Measurements from ENCODE around the gene RANBP3. TPM values are rescaled to one million over a fixed set of nuclear protein-coding genes. Genes with fewer than 3 reads are reported as not detected.

RANBP3 gene
- total RNA-seq, 1 donor from 2014 or later: 77.8 TPM

- Mint-ChIP-seq H3K4me3 (peak overlapping the region; percentile 92), H3K9me3 (no peaks in the 10 kb centered on the region), H3K27me3 (ENCODE audit: insufficient read depth, low read depth) (peaks cover 2% of the 10 kb centered on the region), H3K27ac (no peak overlapping the region), H3K36me3 (peaks cover 13% of the 10 kb centered on the region), H3K4me1 (peaks cover 47% of the 10 kb centered on the region)
- peaks cover 50% of the 10 kb centered on the region for H3K79me2 ChIP-seq (ENCODE audit: low read depth)
- peak overlapping the region; percentile 65 for H3K4me2 ChIP-seq
- peaks cover 35% of the 10 kb centered on the region for H4K20me1 ChIP-seq (ENCODE audit: low read depth)
- peak overlapping the region; percentile 88 for H2AFZ ChIP-seq (replicated peaks)
- H3K27me3 ChIP-seq: no peaks in the 10 kb centered on the region
- no peak for TF ChIP-seq CTCF (IDR thresholded peaks at IDR 0.05)
- TF ChIP-seq EZH2phosphoT487 (IDR thresholded peaks at IDR 0.05): no peak
- no peak for TF ChIP-seq EZH2 (IDR thresholded peaks at IDR 0.05)
- H3K4me3 ChIP-seq: peak overlapping the region; percentile 91
- peaks cover 5% of the 10 kb centered on the region for H3K4me1 ChIP-seq
- H3K9ac ChIP-seq: no peak overlapping the region
- no peak overlapping the region for H3K27ac ChIP-seq
- H3K9me3 ChIP-seq (ENCODE audit: low read depth): no peaks in the 10 kb centered on the region
- H3K36me3 ChIP-seq: no peaks in the 10 kb centered on the region
- DNase-seq (ENCODE audit: low spot score): no peak
- peaks cover 6% of the 10 kb centered on the region for H3F3A ChIP-seq (ENCODE audit: low read depth)
Measured at GRCh38 chr19:5978606-5979552, 939 bp upstream of the RANBP3 start.

DNA sequence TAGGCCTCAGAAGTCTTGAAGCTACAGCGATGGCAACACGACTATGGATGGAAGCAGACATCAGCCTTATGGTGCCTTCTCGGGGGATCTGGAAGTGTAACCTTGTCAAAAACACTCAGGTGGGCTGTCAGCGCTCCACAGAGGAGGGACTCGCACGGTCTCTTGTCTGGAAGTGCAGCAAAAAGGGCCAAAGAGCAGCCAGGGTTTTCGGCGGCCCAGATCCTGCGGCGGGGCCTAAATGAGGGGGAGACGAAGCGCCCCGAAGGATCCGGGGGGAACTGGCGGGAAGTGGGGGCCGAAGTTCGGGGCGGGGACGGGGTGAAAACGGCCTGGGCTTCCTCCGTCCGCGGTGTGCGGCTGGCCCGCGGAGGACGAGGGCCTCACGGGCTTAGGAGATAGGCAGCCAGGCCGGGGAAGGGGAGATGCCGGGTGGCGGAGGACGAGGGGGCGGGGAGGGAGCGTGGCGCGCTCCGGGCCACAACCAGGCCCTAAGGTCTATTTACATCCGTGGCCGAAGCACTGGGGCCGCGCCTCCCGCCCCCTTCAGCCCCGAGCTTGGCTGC is 637 bp downstream of the RANBP3 start:
- Histone ChIP-seq H3K4me3 (peak overlapping the region; percentile 91), H4K20me1 (ENCODE audit: low read depth) (peaks cover 50% of the 10 kb centered on the region), H3K9ac (peak overlapping the region; percentile 99), H3K79me2 (ENCODE audit: low read depth) (peaks cover 66% of the 10 kb centered on the region), H3K27ac (peak overlapping the region; percentile 92), H3K27me3 (no peaks in the 10 kb centered on the region), H3K4me1 (peaks cover 5% of the 10 kb centered on the region), H3K36me3 (no peaks in the 10 kb centered on the region), H3K4me2 (peak overlapping the region; percentile 82), H2AFZ (replicated peaks) (peak overlapping the region; percentile 81), H3K9me3 (ENCODE audit: low read depth) (no peaks in the 10 kb centered on the region), H3F3A (ENCODE audit: low read depth) (peaks cover 6% of the 10 kb centered on the region)
- peaks cover 39% of the 10 kb centered on the region for H3K4me1 Mint-ChIP-seq
- H3K36me3 Mint-ChIP-seq: peaks cover 13% of the 10 kb centered on the region
- no peaks in the 10 kb centered on the region for H3K9me3 Mint-ChIP-seq
- no peak for DNase-seq (ENCODE audit: low spot score)
- TF ChIP-seq EZH2 (IDR thresholded peaks at IDR 0.05): peak; percentile 19
- TF ChIP-seq CTCF (IDR thresholded peaks at IDR 0.05): no peak
- TF ChIP-seq EZH2phosphoT487 (IDR thresholded peaks at IDR 0.05): no peak
- H3K4me3 Mint-ChIP-seq: peak overlapping the region; percentile 92
- H3K27me3 Mint-ChIP-seq (ENCODE audit: insufficient read depth, low read depth): peaks cover 3% of the 10 kb centered on the region
- H3K27ac Mint-ChIP-seq: peak overlapping the region; percentile 93

DNA sequence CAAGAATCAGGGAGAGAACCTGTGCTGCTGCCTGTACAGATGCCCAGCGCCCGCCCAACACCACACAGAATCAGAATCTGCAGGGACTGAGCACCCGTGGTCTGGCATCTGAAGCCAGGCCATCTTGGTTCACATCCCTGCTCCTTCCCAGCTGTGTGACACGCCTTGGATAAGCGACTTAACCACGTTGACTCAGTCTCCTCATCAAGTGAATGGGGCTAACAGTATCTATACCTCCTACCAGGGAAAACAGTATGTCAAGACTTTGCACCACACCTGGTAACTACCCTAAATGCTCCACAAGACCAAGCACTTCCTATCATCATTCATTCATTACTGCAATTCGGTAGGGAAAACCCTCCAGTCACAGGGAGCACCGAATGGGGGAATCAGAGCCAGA is 1.2 kb downstream of the RANBP3 start:
- H3F3A ChIP-seq (ENCODE audit: low read depth): peaks cover 6% of the 10 kb centered on the region
- H3K4me3 ChIP-seq: peak overlapping the region; percentile 91
- Mint-ChIP-seq H3K27me3 (ENCODE audit: insufficient read depth, low read depth) (peaks cover 5% of the 10 kb centered on the region), H3K4me1 (peaks cover 39% of the 10 kb centered on the region), H3K4me3 (peak overlapping the region; percentile 92), H3K27ac (peak overlapping the region; percentile 93), H3K9me3 (no peaks in the 10 kb centered on the region), H3K36me3 (peaks cover 11% of the 10 kb centered on the region)
- H3K9me3 ChIP-seq (ENCODE audit: low read depth): no peaks in the 10 kb centered on the region
- no peaks in the 10 kb centered on the region for H3K27me3 ChIP-seq
- H4K20me1 ChIP-seq (ENCODE audit: low read depth): peaks cover 56% of the 10 kb centered on the region
- peak overlapping the region; percentile 82 for H3K4me2 ChIP-seq
- H3K9ac ChIP-seq: peak overlapping the region; percentile 99
- no peak for DNase-seq (ENCODE audit: low spot score)
- H3K4me1 ChIP-seq: peaks cover 5% of the 10 kb centered on the region
- no peaks in the 10 kb centered on the region for H3K36me3 ChIP-seq
- H2AFZ ChIP-seq (replicated peaks): no peak overlapping the region
- peak; percentile 20 for TF ChIP-seq EZH2 (IDR thresholded peaks at IDR 0.05)
- TF ChIP-seq CTCF (IDR thresholded peaks at IDR 0.05): no peak
- no peak for TF ChIP-seq EZH2phosphoT487 (IDR thresholded peaks at IDR 0.05)
- H3K79me2 ChIP-seq (ENCODE audit: low read depth): peaks cover 71% of the 10 kb centered on the region
- H3K27ac ChIP-seq: no peak overlapping the region

Measured in neural progenitor cell (in vitro differentiated cells).